ENCODE results near the gene ARL9.
"Not testable (repeated sequence)": the region's sequence is repeated elsewhere in the genome, so short reads cannot be mapped to it uniquely, and the experiment has no call there.

ARL9 gene, protein sequence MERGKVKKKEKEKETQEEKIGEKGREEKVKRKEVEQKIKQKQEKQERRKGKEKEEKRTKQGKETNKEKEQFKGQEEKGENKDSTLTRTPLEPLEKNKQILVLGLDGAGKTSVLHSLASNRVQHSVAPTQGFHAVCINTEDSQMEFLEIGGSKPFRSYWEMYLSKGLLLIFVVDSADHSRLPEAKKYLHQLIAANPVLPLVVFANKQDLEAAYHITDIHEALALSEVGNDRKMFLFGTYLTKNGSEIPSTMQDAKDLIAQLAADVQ

DNA sequence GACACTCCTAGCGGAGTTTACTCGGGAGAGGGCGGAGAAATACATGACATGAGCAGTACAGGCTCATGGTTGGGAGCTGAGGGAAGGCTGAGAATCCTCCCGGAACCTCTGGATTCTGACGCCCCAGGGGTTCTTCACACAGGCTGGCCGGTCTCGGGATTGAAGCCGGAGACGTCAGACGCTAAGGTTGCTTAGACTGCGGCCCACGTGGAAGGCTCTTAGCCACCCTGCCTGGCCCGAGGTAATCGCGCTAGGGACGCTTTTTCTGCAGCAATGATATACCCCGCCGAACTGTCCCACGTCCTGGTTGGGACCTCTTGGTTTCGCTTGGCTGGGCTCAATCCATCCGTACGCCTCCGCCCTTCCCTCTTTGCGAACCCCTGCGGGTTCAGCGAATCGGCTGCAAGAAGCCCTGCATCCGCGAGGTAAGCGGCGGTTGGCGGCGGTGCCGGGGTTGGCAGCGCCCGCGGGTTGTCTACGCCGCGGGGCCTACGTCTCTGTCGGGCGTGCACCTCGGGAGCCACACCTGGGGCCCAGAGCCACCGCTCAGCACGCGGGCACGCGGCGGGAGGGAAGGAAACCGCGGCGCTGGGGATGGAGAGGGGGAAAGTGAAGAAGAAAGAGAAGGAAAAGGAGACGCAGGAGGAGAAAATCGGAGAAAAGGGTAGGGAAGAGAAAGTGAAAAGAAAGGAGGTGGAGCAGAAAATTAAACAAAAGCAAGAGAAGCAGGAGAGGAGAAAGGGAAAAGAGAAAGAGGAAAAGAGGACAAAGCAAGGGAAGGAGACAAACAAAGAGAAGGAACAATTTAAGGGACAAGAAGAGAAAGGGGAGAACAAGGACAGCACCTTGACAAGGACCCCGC is at the start of gene ARL9:
ARL9 (plus strand) TSS at position 523 of the 862 bp plus-strand sequence; CDS start at position 595, 72 bp downstream.
- no peak for DNase-seq

DNA sequence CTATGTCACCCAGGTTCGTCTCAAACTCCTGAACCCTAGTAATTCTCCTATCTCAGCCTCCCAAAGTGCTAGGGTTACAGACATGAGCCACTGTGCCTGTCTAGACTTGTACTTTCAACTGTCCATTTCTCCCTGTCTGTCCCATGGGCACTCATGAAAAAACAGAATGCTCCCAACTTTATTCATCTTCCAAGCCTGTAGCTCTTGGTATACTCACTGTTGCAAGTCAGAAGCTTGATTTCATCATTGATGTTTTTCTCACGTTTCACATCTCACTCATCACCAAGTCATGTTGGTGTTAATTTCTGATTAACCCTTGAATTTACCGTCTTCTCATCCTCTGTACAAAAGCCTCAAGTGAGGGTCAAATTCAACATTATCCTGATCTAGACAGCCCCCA is 45.5 kb upstream of the ARL9 start:
- no peak for DNase-seq

DNA sequence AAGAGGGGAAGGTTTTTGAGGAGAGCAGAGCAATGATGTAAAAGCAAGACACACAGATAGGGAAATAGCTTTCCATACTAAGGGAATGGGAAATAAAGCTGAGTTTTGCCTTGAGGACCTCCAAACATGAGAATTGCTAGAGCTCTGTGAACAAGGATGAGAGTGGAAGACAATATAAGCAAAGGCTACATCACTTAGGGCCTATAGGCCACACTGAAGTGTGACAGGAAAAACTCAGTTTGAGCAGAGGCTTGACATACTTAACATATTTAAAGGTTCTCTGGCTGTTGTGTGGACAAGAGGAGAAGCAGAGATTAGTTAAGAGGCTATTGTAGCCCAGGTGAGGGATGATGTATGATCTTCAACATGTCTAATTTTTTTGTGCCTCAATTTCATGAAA is 43.4 kb upstream of the ARL9 start:
- no peak for DNase-seq

DNA sequence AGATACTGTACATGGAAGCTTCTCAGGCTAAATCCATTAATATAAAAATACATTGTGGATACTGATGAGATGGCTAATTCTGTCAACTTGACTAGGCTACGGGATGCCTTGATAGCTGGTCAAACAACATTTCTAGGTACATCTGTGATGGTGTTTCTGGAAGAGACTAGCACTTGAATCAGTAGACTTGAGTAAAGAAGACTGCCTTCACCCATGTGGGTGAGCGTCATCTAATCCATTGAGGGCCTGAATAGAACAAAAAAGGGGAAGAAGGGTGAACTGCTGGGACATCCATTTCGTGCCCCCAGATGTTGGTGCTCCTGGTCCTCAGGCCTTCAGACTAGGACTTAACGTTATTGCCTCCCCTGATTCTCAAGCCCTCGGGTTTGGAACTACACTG is 41.9 kb upstream of the ARL9 start:
- DNase-seq: no peak

DNA sequence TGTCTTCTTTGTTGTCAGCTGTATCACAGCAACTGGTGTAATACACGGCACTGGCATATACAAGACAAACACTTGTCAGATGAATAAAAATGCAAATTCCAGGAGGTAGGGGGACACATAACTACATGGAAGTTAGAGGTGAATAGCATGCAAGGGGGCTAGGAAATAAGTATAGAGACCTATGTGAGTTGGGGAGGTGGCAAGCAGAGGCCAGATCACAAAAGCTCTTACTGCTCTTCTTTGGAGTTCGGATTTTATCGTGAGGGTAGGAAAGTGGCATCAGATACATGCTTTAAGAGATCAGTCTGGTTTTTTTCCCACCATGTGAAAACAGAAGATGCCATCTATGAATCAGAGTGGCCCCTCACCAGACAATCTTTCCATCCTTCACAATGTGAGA is 41.0 kb upstream of the ARL9 start:
- DNase-seq: no peak

DNA sequence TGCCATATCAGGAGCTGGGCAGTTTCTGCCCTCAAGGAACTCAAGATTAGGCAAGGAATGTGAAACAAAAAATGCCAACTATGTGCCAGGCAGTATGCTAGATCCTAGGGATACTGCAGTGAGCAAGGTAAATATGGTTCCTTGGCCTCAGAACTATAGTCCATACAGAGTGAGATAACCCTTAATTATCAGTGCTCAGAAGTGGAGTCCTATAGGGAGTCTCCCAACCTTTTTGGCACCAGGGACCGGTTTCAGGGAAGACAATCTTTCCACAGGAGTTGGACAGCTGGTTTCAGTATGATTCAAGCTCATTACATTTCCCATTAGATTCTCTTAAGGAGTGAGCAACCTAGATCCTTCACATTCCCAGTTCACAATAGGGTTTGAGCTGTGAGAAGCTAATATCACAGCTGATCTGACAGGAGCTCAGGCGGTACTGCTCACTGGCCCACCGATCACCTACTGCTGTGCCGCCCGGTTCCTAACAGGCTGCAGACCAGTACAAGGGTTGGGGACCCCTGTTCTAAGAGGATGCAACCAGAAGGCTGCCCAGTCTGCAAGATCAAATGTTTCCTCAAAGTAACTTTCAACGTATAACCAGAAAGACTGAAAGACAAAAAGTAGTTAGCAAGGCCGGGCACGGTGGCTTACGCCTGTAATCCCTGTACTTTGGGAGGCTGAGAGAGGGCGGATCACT is 39.8 kb upstream of the ARL9 start:
- DNase-seq: no peak

DNA sequence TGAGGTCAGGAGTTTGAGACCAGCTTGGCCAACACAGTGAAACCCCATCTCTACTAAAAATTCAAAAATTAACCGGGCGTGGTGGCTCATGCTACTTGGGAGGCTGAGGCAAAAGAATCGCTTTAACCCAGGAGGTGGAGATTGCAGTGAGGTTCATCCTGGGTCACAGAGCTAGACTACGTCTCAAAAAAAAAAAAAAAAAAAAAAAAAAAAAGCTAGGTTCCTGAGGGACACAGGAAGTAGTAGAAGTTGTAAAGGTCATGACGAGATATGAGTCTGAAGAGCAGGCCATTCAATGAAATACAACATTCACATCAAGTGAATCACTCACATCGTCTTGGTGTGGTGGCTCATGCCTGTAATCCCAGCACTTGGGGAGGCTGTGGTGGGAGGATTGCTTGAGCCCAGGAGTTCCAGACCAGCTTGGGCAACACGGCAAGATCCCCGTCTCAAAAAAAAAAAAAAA is 39.3 kb upstream of the ARL9 start:
- not testable (repeated sequence) for DNase-seq

DNA sequence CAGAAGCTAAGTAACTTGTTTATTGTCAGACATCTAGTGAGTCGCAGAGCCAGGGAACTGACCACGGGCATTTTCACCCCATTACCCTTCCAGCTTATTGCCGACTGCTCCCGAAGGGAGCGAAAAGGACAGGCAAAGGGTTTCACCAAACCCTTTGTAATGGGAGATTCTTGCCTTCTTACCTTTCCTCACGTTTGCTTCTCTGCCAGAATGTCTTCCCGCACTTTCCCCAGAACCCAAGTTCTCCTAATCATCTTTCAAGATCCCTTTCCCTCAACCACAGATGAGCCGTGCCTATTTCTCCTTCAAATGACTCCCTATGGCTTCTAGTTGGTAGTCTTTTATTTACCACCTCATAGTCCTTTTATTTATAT is 38.7 kb upstream of the ARL9 start:
- DNase-seq: no peak

DNA sequence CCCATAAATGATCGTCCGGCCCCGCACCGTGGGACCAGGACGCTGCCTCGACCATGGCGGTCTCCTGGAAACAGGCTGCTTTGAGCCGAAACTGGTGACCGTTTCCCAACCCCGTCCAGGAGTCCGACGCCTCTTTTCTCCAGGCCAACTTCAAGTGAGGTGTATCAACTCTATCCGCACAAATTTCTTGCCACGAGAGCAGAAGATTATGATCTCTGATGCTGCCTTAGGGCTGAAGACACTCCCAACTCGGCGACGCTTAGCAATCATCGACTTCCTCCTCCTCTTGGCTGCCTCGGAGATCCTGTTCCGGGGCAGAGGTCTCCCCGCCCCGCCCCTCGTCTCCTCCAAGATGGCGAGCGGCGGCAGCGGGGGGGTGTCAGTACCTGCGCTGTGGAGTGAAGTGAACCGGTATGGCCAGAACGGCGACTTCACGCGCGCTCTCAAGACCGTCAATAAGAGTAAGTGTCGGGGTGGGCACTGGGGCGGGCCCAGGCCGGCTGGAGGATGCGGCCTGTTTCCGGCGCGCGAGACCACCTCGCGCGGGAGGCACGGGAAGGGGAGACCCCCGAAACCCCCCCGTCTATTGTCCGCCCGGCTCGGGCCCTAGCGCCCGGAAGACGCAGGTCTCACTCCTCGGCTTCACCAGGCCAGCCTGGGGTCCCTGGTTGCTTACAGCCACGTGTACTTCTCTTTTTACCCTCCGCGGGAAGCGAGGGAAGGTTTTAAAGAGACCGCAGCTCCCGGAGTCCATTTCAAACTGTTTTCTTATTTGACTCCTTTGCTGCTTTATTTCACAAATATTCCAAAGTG is 38.1 kb upstream of the ARL9 start, which contains the start of gene SRP72:
SRP72 (plus strand) TSS at position 334 of the 813 bp plus-strand sequence; CDS start at position 353, 19 bp downstream.
- DNase-seq: peak; percentile 30

DNA sequence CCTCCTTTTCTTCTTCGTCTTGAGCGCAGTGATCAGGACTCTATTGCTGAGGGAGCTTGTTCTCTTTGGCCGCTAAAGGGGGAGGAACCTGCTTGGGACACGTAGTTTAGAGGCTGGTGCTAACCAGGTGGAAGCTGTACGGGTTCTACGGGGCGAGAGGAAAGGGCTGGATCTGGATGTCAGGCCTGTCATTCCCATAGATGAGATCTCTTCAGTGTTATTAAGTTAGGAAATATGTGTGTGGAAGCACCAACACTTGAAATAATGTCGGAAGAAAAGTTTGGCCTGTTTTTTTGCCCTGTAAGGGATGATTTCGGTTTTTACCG is 37.5 kb upstream of the ARL9 start:
- no peak for DNase-seq

DNA sequence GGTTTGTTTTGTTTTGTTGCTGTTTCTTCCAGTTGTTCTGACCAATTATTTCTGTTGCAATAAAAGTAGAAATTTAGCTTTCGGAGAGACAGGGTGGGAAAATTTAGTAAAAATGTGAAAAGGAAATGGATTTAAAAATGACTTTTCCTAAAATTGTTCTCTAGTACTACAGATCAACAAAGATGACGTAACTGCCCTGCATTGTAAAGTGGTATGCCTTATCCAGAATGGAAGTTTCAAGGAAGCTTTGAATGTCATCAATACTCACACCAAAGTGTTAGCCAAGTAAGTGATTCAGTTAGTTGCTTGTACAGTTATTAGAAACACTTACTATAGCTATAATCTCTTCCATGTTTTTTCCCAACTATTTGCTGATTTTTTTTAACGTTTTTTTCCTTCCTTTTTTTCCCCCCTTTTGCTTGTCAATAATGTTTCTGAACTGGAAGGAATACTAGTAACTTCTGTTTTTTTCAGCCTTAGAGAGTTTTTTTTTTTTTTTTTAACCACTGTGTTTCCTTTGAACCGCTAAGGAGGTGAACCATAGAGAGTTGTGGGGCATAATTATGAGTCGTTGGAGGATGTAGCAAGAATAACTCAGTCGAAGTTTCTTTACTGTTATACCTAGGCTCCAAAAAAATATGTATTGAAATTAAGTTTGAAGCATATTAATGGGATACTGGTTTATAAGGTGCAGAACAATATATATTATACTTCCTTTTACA is 35.9 kb upstream of the ARL9 start:
- DNase-seq: no peak

DNA sequence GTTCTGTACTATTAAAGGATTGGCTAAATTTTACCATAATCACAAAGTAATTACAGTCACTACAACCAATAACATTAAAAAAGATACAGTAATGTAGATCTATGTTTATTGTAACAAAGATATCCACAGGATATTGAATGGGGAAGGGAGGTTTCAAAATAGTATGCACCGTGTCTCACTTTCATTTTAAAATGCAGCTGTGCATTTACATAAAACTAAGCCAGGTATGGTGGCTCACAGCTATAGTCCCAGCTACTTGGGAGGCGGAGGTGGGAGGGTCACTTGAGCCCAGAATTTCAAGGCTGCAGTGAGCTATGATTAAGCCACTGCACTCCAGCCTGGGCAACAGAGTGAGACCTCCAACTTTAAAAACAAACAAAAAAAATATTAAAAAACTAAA is 29.7 kb upstream of the ARL9 start:
- DNase-seq: no peak

DNA sequence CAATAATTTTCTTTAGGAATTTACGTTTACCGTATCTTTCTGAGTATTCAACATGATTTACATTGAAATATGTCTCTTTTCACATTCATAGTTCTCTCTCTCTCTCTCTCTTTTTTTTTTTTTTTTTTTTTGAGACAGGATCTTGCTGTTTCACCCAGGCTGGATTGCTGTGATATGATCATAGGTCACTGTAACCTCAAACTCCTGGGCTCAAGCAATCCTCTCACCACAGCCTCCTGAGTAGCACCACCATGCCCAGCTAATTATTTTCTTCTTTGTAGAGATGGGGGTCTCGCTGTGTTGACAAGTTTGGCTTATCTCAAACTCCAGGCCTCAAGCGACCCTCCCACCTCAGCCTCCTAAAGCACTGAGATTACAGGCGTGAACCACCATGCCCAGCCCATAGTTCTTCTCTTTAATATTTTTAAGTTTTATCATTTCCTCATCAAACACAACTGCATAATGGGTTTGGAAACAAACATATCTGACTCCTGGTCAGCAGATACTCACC is 28.3 kb upstream of the ARL9 start:
- no peak for DNase-seq

DNA sequence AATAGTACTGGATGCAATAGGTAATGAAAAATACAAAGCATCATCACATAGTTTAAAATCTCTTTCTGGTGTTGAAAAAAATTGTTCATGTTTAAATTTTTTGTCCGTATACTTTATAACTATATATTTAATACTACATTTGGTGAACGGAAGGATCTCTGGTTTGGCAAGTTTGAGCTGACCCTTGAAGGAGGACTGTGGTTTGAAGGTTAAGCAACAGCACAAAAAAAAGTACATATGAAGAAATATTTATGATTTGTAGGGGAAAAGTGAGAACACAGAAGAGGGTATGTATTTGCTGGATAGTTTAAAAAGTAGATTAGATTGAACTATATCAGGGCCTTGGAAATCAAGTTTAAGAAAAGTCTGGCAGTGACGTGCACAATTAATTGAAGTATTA is 24.9 kb upstream of the ARL9 start:
- DNase-seq: no peak

DNA sequence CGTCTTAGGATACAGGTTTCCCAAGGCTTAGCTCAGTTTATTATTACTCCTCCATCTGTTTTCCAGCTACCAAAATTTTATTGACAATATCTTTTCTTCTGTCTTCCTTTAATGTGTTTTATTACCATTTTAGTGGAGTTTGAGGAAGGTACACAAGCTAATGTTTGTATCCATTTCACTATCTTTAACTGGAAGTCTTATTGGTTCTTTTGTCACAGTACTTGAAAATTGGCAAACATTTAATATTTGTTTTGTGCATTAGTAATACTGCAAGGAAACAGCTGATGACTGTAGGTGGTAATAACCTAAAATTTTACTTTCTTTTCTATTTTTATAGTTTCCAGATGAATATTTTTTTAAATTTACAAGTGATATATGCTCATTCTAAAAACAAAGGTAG is 9.3 kb upstream of the ARL9 start:
- no peak for DNase-seq

DNA sequence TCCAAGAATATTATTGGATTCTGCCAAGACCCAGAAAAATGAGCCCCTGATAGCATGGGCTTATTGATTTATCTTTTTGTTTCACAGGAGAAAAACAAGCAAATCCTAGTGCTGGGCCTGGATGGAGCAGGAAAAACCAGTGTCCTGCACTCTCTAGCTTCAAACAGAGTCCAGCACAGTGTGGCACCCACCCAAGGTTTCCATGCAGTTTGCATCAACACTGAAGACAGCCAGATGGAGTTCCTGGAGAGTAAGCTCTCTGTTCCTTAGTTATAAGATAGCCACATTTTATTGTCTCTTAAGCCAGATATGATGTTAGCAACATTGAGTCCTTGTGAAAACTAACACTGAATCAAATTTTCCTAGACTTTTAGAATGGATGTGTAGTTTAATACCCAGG is 5.5 kb downstream of the ARL9 start:
- no peak for DNase-seq

DNA sequence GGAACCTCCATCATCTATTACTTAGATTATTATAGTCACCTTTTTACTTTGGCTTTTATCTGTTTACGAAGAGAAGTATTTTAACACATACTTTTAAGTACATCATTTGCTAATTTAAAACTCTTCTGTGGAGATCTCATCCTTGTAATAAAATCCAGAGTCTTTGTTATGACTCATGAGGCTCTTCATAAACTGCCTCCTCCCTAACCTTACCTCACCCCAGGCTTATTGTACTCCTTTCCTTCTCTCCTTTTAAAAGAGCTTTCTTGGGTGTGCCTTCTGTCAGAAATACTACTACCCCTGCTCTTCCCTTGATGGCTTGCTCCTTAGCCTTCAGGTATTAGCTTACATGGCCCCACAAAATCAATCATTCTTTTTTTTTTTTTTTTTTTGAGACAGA is 6.6 kb downstream of the ARL9 start:
- DNase-seq: no peak

DNA sequence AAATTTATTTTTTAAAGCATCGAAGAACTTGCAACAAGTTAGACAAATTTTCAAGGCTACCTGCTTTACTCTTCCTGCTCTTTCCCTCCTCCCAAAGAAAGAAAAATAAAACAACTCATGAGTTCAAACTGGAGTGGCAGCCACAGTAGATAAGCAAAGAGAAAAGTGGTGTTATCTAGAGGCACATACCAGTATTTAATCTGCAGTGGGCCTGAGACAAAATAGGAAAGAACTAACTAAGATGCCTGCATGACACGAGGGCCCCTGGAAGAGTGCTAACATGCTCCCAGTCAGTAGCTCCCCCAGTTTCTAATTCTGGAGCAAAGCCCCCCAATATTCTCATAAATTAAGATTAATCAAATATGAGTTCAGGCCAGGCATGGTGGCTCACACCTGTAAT is 7.9 kb downstream of the ARL9 start:
- DNase-seq: no peak

DNA sequence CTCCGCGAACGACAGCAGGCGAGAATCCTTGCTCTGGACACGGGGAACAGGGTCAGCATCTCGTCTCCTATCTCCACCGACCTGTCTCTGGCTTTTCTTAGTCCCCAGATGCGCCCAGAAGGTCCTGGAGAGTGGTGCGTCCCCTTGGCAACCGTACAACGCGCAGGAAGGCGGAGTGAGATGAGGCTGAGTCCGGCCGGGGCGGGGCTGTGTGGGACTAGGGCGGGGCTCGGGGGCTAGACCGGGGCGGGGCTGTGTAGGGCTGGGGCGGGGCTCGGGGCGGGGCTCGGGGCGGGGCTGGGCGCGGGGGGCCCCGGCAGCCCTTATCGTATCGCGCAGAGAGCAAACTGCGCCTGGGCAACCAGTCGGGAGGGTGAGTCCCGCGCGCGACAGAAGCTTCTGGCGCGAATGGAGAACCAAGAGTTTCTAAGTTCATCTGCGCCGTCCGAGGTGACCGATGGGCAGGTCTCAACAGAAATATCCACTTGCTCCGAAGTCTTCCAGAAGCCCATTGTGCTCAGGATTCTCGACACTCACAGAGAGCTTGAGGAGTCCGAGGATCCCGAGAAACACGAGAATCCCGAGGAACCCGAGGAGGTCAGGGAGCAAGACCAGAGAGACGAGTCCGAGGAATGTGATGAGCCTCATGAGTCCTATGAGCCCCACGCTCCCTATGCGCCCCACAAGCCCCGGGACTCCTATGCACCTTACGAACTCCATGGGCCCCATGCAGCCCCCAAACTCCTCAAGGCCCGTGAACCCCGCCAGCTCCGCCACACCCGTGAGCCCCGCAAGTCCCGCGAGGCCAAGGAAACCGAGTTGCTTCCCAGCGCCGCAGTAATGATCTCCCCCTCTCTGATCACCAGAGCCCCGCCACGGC is 24.9 kb downstream of the ARL9 start:
- DNase-seq: peak; percentile 29

DNA sequence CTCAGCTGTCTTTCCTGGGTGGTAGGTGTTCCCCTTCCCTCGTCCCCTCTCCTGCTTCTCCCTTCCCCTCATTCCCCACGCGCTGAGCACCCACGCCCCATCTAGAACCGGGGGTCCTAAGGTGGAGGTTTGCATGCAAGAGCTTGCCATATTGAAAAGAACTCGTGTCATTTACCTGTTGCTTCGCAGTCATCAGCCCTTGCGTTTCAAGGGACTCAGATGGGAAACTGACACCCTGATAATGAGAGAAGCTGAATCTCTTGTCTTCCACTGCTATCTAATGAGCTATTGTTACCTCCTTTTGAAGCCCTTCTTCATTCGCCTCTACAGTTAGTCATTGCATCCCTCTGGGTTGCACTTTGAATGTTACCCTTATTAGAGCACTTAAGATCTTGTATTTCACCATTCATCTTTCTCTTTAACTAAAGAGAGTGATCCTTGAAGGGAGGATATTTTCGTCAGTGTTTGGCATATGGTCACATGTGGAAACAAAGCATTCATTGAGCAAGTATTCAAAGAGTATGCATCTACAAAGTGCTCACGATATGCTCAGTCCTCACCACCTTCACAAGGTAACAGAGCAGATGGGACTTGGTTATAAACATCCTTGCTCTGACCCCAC is 25.7 kb downstream of the ARL9 start:
- no peak for DNase-seq

DNA sequence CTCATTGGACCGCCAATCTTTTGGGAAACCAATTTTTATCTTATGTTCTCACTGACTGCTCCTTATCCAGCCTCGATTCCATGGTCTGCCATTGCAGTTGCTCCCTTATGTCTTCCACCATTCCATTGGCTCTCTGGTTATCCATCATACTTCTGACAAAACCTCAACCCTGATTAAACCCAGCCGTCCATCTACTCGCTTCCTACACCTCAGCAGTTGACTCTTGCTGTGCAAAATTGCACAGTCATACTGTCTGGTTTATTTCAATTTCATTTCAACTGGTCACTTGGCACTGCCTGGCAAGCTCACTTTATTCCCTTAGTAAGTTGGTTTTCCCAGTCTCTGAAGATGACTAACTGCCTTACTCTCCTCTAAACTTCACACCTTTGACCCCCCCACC is 26.2 kb downstream of the ARL9 start:
- no peak for DNase-seq
